B cell (primary cell): ENCODE results near the gene EHBP1L1.

Experiments
- EZH2 ChIP-seq: IDR thresholded peaks from 2 replicates; pipeline ENCODE4 v1.6.1; 2012; ENCODE audit warnings: borderline replicate concordance, low read depth, mild to moderate bottlenecking, moderate library complexity, low read length; ENCODE audit not compliant: insufficient read depth, poor library complexity, severe bottlenecking
- TF ChIP-seq, protein P1 (sequence below): fragments of 200-600 bp; IDR thresholded peaks from one replicate; pipeline ENCODE4 v1.8.0; 2022; ENCODE audit warnings: antibody characterized with exemption, mild to moderate bottlenecking

DNA sequence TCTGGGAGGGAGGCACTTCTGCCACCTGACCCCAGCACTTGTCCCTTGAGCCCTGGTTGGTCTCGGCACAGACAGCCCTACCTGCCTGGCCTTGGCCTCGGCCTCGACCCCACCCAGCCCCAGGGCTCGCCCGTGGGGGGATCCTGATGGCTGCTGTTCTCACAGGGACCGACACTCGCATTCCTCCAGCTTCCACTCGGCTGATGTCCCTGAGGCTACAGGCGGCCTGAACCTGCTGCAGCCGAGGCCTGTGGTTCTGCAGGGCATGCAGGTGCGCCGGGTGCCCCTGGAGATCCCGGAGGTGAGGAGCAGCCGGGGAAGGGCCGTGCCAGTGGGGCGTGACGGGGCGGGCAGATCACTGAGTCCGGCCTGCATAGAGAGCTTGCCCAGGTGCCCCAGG is 44.8 kb downstream of the EHBP1L1 start:
- TF ChIP-seq, protein P1, sequence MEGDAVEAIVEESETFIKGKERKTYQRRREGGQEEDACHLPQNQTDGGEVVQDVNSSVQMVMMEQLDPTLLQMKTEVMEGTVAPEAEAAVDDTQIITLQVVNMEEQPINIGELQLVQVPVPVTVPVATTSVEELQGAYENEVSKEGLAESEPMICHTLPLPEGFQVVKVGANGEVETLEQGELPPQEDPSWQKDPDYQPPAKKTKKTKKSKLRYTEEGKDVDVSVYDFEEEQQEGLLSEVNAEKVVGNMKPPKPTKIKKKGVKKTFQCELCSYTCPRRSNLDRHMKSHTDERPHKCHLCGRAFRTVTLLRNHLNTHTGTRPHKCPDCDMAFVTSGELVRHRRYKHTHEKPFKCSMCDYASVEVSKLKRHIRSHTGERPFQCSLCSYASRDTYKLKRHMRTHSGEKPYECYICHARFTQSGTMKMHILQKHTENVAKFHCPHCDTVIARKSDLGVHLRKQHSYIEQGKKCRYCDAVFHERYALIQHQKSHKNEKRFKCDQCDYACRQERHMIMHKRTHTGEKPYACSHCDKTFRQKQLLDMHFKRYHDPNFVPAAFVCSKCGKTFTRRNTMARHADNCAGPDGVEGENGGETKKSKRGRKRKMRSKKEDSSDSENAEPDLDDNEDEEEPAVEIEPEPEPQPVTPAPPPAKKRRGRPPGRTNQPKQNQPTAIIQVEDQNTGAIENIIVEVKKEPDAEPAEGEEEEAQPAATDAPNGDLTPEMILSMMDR, result no peak
- no peak for TF ChIP-seq EZH2
